C4-2B (cell line): Measurements from ENCODE around the gene PPIL1.
A peak's percentile ranks its signal among the peaks of the same experiment; 100 is the strongest.

Experiments used
- H3K27ac ChIP-seq: fragments of 450-650 bp; 2 replicates; pipeline ENCODE4 v1.5.1; 2017
- CTCF ChIP-seq: fragments of 450-650 bp; conservative IDR thresholded peaks from 2 replicates; pipeline ENCODE4 v1.5.1; 2017; ENCODE audit warnings: mild to moderate bottlenecking
- ZFX ChIP-seq: fragments of 450-650 bp; IDR thresholded peaks from 2 replicates; pipeline ENCODE4 v1.6.1; 2017

Gene PPIL1

DNA sequence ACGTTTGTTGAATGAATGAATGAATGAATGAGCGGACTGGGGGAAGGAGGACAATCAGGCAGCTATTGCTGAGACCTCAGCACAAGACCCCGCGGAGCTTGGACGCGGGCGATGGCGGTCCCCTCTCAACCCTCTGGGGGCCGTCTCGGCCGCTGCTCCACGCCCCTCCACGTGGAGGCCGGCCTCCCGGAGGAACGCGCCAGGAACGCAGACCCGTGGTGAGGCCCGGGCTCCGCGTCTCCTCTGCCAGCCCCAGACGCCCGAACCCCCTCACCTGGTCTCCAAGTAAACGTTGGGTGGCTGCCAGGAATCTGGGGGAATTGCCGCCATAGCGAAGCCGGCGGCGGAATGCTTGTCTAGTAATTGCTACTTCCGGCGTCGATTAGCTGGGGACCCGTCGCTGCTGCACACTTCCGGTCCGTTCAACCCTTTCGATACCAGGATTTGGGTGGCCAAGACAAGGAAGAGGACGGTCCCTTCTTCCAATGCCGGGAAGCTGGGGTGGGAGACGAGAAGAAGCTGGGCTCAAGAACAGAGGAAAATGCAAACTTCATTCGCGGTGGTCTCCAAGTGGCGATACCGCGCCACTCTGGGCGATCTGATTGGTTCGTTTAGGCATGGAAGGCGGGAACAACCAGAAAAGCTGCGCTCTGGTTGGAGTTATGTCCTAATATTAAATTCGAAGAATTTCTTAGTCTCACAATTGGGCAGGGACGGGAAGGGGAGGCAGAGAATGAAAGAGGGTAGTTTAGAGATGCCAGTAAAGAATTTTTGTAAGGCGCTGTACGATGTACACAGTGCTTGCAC lies at the start of gene PPIL1:
Gene PPIL1 (minus strand): TSS at position 361 of the 807 bp plus-strand sequence. CDS start 31 bp downstream, at position 330.
- TF ChIP-seq CTCF (no peak), ZFX (peak; percentile 48)
- peak within 1 kb of the TSS; percentile 87 for H3K27ac ChIP-seq

DNA sequence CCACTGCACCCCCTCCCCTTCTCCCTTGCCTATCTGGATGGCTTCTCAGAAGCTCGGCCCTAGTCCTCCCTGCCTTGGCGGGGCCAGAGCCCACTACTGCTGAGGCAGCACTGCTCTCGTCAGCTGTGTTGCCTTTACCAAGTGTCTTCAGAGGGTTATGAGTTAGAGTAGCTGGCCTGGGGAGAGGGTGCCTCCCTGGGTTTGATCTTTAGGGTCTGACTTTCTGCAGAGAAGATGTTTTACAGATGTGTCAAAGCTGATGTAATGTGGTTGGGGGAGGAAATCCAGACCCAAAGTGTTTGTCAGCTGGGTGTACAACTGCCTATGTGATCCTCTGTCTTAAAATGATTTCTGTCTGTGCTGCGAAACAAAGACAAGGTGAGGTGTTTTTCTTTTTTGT lies 49.5 kb upstream of the PPIL1 start:
- TF ChIP-seq ZFX: no peak
- no peak overlapping the region for H3K27ac ChIP-seq

DNA sequence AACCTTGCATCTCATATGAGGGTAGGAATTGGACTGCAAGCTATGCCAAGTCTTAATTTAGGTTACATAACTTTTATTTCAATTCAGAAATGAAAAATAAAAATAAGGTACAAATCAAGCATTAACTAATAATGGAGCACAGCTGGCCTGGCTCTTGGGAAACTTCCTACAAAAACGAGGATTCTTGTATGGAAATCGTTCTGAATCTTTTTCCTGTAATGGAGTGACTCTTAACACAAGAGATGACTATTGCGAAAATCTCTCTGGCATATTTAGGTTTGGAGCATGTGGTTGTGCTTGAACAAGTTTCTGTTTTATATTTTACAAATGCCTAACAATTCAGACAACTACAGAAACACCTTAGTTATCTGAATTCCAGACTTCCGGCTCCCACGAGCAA lies 45.9 kb upstream of the PPIL1 start:
- TF ChIP-seq ZFX (no peak), CTCF (no peak)

DNA sequence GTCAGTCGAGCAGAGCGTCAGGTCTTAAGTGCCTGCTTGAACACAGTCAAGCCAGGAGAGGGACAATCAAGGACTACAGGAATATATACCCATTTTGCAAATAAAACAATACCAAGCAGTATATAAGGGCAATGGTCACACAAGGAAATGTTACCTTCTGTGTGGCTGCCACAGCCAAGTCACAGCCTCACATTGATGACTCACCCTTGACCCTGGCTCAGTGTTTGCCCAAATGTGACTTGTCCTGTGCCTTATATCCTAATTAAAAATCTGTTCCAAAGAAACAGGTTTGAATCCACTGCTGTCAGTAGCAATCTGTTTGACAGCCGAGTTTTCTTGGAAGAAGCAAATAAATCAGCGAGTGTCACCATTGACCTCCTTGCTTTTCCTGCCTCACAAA lies 45.4 kb upstream of the PPIL1 start:
- TF ChIP-seq ZFX: no peak
- no peak for TF ChIP-seq CTCF
- H3K27ac ChIP-seq: peak overlapping the region; percentile 20; the same call in 1 of the 2 replicates

More for the DNA sequence above, 45.9 kb upstream of the PPIL1 start:
- H3K27ac ChIP-seq: peak overlapping the region; percentile 20; the same call in 1 of the 2 replicates

DNA sequence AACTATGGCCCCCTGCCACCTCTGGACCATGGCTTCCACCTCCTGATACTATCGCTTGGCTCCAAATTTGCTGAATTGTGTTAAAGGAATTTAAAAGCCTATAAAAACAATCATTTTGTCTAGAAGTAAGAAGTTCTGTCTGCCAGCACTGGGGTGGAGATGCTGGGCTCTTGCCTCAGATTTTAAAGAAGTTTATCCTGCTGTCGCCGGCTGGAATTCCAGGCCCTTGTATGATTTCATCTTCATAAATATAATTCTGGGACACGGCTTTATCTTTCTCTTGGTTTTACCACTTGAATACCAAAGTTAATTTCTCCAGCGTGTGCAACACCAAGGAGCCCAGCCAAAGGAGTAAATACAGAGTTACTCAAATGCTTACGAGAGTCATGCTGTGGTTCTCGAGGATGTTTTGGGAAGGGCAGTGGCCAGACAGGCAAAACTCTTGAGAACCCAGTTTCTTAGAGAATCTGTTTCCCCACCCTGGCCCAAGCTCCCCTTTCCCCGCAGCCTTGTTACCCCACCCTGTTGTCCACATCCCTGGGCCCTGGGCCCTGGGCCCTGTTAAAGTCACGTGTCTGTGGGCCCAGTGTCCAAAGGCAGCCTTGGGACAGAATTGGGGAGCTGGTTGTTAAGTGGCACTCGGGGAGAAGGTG lies 43.1 kb upstream of the PPIL1 start:
- TF ChIP-seq ZFX (no peak), CTCF (no peak)

GRCh38 chr6:36916126-36916525 lies 41.5 kb upstream of the PPIL1 start:
- H3K27ac ChIP-seq: no peak overlapping the region
- no peak for TF ChIP-seq ZFX

More for the DNA sequence above, 43.1 kb upstream of the PPIL1 start:
- H3K27ac ChIP-seq: no peak overlapping the region

- H3K27ac ChIP-seq: no peak overlapping the region
Measured at GRCh38 chr6:36915599-36915998, 41.0 kb upstream of the PPIL1 start.

More at GRCh38 chr6:36915599-36915998, 41.0 kb upstream of the PPIL1 start:
- TF ChIP-seq ZFX: no peak
- no peak for TF ChIP-seq CTCF
